Fibroblast of the conjunctiva (primary cell): ENCODE data around the gene NRTN.
A peak's percentile ranks its signal among the peaks of the same experiment; 100 is the strongest.
"Not testable (repeated sequence)": the region's sequence is repeated elsewhere in the genome, so short reads cannot be mapped to it uniquely, and the experiment has no call there.

ENCODE experiments used
- DNase-seq: peaks from one replicate; pipeline ENCODE4 v3.0.0-alpha.2; 2010; ENCODE audit warnings: low read depth

NRTN gene

GRCh38 chr19:5804516-5805461, at the start of gene NRTN:
Gene NRTN, plus strand, starts transcription at chr19:5805067. Its CDS starts 19,099 bp downstream, at chr19:5824166.
- DNase-seq: no peak

- no peak for DNase-seq
These were observed 42.2 kb upstream of the NRTN start for GRCh38 chr19:5762608-5763217.

GRCh38 chr19:5765220-5765619, 39.6 kb upstream of the NRTN start:
- DNase-seq: no peak

GRCh38 chr19:5767949-5768348, 36.9 kb upstream of the NRTN start:
- DNase-seq: no peak

- DNase-seq: no peak
These were observed 32.5 kb upstream of the NRTN start for GRCh38 chr19:5772416-5772815.

GRCh38 chr19:5773276-5773675, 31.6 kb upstream of the NRTN start:
- DNase-seq: no peak

GRCh38 chr19:5774921-5775320, 29.9 kb upstream of the NRTN start:
- DNase-seq: peak; percentile 29

- peak; percentile 75 for DNase-seq
These were observed 29.1 kb upstream of the NRTN start for GRCh38 chr19:5775668-5776309.

GRCh38 chr19:5778402-5778801, 26.5 kb upstream of the NRTN start:
- DNase-seq: no peak

- not testable (repeated sequence) for DNase-seq
These were observed 24.0 kb upstream of the NRTN start for GRCh38 chr19:5780916-5781315.

GRCh38 chr19:5782322-5782721, 22.5 kb upstream of the NRTN start:
- DNase-seq: no peak

GRCh38 chr19:5782945-5783919, 21.6 kb upstream of the NRTN start:
- DNase-seq: no peak

- DNase-seq: no peak
These were observed 20.2 kb upstream of the NRTN start, which contains the start of gene PRR22 for GRCh38 chr19:5784581-5785147. Gene PRR22, minus strand, starts transcription at chr19:5784746. Its CDS starts 86 bp downstream, at chr19:5784660.

- DNase-seq: no peak
These were observed 19.4 kb upstream of the NRTN start for GRCh38 chr19:5785423-5785822.

- DNase-seq: no peak
These were observed 18.1 kb upstream of the NRTN start for GRCh38 chr19:5786593-5787408.

GRCh38 chr19:5787409-5788182, 17.3 kb upstream of the NRTN start:
- DNase-seq: no peak

GRCh38 chr19:5788422-5788821, 16.4 kb upstream of the NRTN start:
- no peak for DNase-seq

GRCh38 chr19:5789351-5789761, 15.5 kb upstream of the NRTN start:
- no peak for DNase-seq

- no peak for DNase-seq
These were observed 14.8 kb upstream of the NRTN start for GRCh38 chr19:5789886-5790558.
